Stimulated activated CD4-positive, alpha-beta T cell treated with anti-CD3 and anti-CD28 coated beads, Interleukin-1b, Interleukin-23, amount 100 ng/mL, for 48 hours (primary cell): ENCODE data around the gene CCDC33.
A peak's percentile ranks its signal among the peaks of the same experiment; 100 is the strongest.

Experiments
- DNase-seq: peaks from one replicate; pipeline ENCODE4 v3.0.0-alpha.2; 2020

CCDC33 gene

DNA sequence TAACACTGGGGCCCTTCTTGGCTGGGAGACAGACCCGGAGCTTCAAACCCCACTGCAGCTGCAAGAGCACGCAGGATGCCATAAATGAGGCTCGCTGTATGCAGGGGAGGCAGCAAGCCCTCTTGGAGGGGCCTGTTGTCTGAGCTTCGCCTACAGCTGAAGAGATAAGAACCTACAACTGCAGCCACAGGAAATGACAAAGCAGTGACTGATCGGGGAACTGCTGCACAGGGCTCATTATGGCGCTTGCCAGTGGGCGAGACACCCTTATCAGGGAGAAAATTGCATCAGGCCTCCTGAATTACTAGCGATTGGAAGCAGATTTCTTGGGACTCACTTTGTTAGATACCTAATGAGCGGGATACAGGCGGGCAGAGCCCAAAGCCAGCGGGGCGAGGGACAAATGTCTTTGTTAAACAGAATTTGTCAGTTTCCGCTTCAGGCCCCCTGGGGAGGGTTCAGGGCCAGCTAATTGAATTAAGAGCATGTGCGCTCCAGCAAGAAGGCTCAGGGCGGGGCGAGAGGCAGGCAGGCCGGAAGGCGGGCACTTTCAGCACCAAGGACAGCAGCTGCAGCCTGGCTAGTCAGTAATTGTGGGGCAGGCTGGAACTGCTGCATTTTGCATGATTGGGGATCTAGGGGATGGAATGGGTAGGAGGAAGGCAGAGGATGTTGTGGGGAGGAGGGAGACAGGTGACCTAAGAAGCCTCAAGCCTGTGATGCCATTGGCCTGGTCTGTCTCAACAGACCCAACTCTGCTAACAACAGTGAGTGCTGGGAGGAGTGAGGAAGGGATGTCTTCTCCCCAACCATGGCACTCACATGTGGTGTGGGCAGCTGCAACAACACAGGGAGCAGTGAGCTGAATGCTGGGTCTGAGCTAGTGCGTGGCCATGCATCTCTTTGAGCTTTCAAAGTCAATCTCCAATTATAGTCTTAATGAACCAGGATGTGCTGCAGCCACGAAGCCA lies 55.3 kb downstream of the CCDC33 start:
- peak; percentile 82 for DNase-seq

GRCh38 chr15:74293021-74293810 lies 57.1 kb downstream of the CCDC33 start:
- DNase-seq: no peak

GRCh38 chr15:74294010-74294409 lies 57.9 kb downstream of the CCDC33 start:
- no peak for DNase-seq

DNA sequence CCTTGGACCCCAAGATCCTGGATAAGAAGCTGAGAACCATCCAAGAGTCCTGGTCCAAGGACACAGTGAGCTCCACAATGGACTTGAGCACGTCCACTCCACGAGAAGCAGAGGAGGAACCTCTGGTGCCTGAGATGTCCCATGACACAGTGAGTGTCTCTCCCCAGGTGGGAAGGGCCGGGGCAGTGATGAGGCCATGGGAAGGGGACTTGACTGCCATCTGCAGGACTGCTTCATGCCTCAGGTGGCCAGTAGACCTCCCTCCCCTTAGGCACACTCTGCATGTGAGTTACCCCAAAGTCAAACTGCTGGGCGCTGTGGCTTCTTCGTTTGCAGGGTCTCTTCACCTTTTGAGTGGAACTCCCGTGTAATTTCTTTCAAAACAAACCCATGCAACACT lies 59.7 kb downstream of the CCDC33 start:
- DNase-seq: no peak

DNA sequence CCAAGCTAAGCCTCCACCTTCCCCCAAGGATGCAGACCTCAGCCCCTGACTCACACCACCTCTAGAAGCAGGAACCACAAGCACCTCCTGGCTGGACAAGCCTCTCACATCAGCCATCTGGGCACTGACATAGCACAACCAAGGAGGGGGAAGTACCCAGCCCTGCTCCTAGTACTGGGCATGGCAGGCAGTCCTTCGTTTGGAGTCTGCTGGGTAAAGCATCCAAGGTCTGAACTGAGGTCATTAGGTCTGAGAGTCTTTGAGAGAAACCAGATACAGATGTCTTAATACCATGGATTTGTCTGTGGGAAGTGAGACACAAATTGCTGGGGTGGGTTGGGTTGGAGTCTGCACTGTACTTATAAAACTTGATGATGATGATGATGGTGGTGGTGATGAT lies 61.8 kb downstream of the CCDC33 start:
- no peak for DNase-seq

GRCh38 chr15:74300057-74300795 lies 64.1 kb downstream of the CCDC33 start:
- no peak for DNase-seq

- no peak for DNase-seq
Measured at GRCh38 chr15:74301583-74302361, 65.6 kb downstream of the CCDC33 start.

GRCh38 chr15:74302821-74303359 lies 66.8 kb downstream of the CCDC33 start:
- DNase-seq: peak; percentile 28

DNA sequence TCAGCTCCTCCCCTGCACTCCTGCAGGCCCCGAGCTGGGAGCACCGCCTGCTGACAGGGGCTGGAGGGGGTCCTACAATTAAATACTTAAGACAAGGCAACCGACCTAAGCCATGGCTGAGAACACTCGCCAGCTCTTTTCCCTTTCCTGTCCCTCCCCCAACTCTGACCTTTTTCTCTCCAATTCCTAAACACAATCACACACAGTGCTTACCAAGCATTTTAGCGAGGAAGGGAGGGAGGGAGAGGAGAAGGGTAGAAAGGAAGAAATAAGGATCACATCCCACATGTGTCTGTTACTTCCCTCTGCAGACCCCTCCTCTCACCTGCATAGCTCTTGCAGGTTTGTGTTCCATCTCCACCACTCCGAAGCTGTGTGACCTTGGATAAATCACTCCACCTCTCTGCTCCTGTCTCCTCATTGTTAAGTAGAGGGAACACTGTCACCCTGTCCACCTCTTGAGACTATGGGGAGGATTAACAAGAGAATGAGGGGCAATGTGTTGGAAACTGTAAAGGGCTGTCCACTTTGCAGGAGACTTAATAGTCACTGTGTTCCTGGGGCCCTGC lies 67.7 kb downstream of the CCDC33 start:
- no peak for DNase-seq

GRCh38 chr15:74304431-74304830 lies 68.3 kb downstream of the CCDC33 start:
- no peak for DNase-seq

DNA sequence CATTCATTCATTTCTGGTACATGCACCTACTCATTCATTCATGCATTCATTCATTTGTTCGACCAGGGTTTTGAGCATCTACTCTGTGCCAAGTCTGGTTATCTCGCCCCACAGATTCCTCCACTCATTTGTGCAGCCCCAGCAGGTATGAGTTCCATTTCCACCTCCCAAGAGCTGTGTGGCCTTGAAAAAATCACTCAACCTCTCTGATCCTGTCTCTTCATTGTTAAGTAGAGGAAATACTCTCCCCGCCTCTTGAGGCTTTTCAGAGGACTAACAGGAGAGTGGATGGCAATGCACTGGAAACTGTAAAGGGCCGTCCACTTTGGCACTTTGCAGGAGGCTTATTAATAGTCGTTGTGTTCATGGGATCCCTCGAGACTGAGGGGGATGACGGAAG lies 69.6 kb downstream of the CCDC33 start:
- no peak for DNase-seq

DNA sequence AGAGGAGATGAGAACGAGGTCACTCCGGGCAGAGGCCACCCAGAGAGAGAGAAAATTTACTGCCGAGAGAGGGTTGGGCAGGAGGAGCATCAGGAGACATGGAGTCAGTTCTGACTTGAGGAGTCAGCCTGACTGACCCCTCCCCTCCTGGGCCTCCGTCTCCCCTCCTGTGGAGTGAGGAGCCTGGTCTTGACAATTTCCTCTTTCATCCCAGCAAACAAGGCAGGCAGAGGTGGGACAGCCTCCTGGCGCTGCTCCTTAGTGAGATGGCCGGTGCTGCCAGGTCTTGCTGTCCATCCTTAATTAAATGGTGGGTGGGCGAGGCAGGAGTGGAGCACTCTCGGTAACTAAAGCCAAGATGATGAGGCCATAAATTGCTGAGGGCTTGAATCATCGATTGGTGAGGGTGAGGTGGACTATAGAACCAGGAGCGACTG lies 70.7 kb downstream of the CCDC33 start:
- no peak for DNase-seq

DNA sequence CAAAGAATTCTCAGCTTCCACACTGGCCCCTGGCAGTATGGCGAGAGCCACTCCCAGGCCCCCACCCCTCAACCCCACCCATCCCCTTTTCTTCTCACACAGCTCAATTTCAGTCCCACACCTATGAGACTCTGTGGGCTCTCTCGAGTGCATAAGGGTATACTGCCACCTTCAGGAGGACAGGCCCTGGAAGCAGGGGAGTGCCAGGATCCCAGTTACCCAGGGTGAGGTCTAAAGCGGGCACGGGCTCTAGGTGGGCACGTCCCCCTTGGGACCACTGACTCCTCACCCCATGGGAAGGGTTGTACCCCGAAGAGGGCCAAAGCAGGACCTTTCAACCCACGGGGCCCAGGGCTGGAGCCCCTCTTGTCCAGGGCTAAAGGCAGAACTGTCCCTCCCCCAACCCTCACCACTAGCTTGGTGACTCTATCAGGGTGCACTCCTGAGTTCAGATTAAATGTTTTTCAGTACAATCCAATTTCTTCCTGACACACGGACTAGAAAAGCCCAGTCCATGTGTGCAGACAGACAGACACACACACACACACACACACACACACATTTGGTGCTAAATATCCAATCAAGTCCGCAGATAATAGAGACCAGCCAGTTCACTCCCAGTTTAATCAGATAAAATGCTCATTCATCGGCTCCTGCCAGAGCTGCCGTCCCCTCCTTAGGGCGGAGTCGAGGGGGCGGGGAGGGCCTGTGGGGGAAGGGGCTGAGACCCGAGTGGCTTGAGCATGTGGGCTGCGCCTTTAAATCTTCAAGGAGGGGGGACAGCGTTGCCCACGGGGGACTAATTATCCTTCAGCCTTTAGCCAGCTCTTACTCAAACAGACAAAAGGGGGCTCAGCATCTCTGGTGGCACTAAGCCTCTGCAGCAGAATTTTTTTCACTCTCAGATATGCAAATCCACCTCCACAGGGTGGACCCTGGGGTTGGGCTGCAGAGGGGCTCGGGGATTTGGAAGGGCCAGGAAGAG lies 72.0 kb downstream of the CCDC33 start:
- peak; percentile 35 for DNase-seq

- no peak for DNase-seq
Measured at GRCh38 chr15:74311734-74312444, 75.8 kb downstream of the CCDC33 start.

- no peak for DNase-seq
Measured at GRCh38 chr15:74312445-74313007, 76.4 kb downstream of the CCDC33 start.

- no peak for DNase-seq
Measured at GRCh38 chr15:74313889-74314288, 77.8 kb downstream of the CCDC33 start.

DNA sequence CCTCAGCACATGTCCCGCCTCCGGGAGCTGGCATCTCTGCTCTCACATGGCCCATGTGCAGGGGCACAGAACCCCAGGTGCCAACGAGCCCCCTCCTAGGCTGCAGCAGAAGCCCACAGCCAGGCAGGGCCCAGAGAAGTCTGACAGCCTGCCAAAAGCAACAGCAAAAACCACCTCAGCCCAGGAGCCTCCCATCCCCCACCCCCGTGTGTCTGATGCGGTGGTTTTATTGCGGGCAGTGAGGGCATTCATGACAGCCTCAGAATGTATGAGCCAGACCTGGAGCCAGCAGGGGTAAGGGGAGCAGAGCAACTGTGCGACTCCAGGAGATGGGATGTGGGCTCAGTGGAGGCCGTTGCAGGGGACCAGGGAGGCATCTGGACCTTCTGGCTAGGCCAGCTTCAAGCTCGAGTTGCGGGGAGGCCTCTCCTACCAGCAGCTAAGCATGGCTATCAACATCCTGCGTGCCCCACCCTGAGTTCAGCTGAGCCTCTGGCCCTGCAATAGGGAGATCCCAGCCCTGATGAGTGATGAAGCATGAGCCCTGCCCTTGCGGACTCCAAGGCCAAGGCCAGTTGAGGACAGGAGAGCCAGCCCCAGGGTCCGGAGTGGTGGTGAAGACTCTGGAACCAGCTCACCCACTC lies 78.8 kb downstream of the CCDC33 start:
- DNase-seq: peak; percentile 29

DNA sequence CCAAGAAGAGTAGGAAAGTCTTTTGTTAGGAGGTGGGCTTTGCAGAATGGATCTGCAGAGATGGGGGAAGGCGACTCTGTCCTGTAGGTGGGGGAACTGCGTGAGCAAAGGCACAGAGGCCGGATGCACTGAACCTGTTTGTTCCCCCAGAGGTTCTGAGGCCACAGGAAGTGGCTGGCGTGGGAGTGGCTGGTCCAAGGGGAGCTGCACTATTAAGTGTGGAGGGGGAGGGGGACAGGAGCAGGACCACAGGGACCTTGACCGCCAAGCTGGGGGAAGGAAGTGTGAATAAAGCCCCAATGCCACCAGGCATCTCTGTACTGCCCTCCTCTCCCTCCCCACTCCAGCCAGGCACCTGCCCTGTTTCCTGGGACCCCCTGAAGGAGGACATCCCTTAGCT lies 79.5 kb downstream of the CCDC33 start:
- no peak for DNase-seq

- no peak for DNase-seq
Measured at GRCh38 chr15:74316141-74316540, 80.0 kb downstream of the CCDC33 start.
